Measurements from ENCODE around the gene PPP1R12A.

DNA sequence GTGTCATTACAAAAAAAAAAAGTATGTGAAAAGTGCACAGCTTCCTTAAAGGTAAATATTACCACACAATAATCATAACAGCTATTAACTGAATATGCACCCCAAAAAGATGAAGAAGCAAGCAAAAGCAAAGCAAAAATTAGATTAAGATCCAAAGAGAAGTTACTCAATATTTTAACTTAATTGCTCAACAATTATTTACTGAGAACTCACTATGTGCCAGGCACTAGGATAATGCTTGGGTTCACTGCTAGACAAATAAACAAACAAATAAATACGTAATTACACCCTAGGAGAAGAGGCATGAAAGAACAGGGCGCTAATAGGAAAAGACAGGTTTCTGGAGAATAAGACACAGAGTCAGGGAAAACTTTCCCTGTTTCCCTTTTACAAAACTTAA is 33.4 kb downstream of the PPP1R12A start:
- TF ChIP-seq, protein P1, sequence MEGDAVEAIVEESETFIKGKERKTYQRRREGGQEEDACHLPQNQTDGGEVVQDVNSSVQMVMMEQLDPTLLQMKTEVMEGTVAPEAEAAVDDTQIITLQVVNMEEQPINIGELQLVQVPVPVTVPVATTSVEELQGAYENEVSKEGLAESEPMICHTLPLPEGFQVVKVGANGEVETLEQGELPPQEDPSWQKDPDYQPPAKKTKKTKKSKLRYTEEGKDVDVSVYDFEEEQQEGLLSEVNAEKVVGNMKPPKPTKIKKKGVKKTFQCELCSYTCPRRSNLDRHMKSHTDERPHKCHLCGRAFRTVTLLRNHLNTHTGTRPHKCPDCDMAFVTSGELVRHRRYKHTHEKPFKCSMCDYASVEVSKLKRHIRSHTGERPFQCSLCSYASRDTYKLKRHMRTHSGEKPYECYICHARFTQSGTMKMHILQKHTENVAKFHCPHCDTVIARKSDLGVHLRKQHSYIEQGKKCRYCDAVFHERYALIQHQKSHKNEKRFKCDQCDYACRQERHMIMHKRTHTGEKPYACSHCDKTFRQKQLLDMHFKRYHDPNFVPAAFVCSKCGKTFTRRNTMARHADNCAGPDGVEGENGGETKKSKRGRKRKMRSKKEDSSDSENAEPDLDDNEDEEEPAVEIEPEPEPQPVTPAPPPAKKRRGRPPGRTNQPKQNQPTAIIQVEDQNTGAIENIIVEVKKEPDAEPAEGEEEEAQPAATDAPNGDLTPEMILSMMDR (conservative IDR thresholded peaks at IDR 0.05) = no peak
- TF ChIP-seq ZFX (IDR thresholded peaks at IDR 0.05) = no peak

All from C4-2B (cell line).